ENCODE data around the gene SERPINA10.

GRCh38 chr14:94313991-94314655, 21.1 kb upstream of the SERPINA10 start:
- TF ChIP-seq CTCF (IDR thresholded peaks at IDR 0.05) (no peak), POLR2A (IDR thresholded peaks at IDR 0.05) (no peak), EP300 (IDR thresholded peaks at IDR 0.05) (no peak)

Data from ovary (tissue), 3 donors.